HG03064 (cell line): Measurements from ENCODE around the gene TRIP6.
"Not testable (repeated sequence)": the region's sequence is repeated elsewhere in the genome, so short reads cannot be mapped to it uniquely, and the experiment has no call there.

Experiments
- ATAC-seq: cut with Tn5 transposase; IDR thresholded peaks from one replicate; pipeline ENCODE4 v1.9.1; 2021; ENCODE audit warnings: low read depth; ENCODE audit not compliant: unreplicated experiment

The TRIP6 gene

DNA sequence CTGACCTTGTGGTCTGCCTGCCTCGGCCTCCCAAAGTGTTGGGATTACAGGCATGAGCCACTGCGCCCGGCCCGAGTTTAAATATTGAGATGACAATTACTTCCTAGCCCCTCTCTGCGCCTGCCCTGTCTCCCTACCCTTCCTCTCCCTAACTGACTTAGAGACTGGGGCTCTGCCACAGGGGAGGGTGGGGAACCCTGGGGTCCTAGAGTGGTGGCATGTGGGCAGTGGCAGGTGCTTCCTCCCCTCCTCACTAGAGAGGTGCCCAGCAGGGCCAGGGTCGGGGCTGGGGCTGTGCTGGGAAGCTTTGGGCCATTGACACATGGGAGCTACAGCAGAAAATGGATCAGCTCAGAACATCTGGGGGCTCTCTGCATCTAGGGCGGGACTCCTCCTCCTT, 35.5 kb downstream of the TRIP6 start:
- ATAC-seq, result no peak

DNA sequence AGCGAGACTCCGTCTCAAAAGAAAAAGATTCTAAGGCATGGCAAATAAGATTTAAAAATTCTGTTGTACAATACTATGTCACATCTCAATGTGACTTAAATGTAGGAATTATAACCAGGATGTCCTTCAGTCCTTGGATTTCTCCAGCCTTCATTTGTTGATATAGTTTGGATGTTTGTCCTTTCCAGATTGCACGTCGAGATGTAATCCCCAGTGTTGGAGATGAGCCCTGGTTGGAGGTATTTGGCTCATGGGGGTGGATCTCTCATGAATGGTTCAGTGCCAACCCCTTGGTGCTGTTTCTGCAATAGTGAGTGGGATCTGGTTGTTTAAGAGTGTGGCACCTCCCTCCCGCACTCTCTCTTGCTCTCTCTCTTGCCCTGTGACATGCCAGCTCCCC, 41.3 kb downstream of the TRIP6 start:
- no peak for ATAC-seq

DNA sequence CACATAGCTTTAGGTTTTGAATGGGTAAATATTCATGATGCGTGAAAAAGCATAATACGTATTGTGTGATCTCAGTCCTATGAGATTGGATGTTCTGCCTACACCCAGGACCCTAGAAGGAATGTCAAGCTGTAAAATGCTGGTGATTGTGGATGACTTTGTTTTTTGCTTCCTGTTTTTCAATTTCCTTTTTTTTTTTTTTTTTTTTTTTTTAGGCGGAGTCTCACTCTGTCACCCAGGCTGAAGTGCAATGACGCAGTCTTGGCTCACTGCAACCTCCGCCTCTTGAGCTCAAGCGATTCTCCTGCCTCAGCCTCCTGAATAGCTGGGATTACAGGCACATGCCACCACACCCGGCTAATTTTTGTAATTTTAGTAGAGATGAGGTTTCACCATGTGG, 43.3 kb downstream of the TRIP6 start:
- not testable (repeated sequence) for ATAC-seq

DNA sequence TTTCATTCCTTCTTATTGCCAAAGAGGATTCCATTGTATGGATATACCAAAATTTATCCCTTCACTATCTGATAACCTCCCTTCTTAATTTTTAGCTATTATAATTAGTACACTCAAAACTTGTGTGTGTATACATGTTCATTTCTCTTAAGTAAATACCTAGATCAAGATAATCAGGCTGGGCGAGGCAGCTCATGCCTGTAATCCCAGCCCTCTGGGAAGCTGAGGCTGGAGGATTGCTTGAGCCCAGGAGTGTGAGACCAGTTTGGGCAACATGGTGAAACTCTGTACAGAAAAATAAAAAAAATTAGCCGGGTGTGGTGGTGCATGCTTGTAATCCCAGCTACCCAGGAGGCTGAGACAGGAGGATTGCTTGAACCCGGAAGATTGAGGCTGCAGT, 44.3 kb downstream of the TRIP6 start:
- ATAC-seq, result no peak

DNA sequence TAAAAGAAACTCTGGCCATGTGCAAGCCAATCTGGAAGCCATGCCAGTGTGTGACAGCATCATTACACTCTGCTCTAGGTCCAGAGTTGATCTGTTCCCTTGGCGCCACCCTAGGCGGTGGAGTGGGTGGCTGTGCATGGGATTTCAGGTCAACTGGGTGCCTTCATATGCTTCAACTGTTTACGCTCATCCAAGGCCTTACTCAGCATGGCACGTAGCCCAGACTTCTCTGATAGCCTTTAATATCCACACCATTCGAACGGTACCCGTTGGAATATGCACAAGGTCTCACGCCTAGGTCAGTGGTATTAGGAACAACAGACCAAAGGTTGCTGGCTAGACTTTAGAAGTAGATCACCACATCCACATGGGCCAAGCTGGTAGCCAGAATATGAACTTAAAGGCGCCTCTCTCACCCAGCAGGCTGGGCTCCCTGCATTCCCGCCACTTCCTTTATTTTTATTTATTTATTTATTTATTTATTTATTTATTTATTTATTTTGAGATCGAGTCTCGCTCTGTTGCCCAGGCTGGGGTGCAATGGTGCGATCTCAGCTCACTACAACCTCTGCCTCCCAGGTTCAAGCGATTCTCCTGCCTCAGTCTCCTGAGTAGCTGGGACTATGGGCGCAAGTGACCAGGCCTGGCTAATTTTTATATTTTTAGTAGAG, 47.2 kb downstream of the TRIP6 start:
- no peak for ATAC-seq

DNA sequence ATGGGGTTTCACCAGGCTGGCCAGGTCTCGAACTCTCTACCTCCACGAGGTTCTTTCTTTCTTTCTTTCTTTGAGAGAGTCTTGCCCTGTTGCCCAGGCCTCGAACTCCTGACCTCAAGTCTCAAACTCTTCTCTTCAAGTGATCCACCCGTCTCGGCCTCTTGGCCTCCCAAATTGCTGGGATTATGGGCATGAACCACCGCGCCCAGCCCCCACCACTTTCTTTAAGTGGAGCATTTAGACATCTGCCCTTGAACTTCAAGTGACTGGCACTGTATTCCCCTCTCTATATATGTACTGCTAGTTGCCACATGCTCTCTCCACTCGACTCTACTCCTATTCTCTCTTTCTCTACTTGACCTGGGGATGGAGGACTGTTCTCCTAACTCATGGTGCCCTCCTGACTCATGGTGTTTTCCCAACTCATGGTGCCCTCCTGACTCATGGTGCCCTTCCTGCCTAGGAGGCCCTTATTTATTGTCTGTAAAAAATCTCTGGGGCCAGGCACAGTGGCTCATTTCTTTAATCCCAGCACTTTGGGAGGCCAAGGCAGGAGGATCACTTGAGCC, 47.8 kb downstream of the TRIP6 start:
- no peak for ATAC-seq

DNA sequence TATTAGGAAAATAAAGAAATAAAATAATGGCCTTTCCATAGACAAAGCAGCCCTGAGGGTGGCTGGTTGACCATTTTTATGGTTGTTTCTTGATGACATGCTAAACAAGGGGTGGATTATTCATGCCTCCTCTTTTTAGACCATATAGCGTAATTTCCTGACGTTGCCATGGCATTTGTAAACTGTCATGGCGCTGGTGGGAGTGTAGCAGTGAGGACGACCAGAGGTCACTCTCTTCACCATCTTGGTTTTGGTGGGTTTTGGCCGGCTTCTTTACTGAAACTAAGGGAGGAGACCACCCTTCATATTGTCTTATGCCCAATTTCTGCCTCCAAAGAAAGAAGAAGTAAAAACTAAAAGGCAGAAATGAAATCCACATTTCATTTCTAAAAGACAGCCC, 52.1 kb downstream of the TRIP6 start:
- not testable (repeated sequence) for ATAC-seq

DNA sequence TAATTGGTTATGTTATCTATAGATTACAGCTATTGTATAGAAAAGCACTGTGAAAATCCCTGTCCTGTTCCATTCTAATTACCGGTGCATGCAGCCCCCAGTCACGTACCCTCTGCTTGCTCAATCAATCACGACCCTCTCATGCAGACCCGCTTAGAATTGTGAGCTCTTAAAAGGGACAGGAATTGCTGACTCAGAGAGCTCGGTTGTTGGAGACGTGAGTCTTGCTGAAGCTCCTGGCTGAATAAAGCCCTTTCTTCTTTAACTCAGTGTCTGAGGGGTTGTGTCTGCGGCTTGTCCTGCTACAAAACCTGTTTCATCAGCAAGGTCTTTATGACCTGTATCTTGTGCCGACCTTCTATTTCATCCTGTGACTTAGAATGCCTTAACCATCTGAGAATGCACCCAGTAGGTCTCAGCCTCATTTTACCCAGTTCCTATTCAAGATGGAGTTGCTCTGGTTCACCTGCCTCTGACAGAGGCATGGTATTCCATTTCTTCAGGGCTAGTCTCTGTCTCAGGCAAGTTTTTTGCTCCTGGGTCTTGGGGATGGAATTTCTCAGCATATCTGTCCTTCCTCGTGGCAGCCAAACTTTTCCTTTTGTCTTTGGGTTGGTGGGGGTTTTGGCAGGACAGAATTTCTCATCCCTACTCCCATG, 52.7 kb downstream of the TRIP6 start:
- ATAC-seq, result not testable (repeated sequence)

DNA sequence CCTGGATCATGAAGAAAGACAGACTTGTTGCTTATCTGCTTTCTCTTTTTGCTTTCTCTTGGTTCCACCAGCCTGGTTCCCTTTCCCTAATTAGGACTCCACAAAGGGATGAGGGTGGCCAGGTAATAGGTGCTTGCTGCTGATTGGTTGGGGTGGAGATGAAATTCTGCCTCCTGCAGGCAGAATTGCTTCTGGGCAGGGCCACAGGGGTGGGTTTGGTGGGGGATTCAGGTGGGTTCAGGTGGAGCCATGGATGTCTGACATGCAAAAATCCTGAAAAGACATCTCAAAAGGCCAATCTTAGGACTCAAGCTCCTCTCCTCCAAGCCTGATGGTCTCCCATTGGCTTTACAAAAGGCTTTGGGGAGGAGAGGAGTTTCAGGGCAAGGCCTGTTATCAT, 53.9 kb downstream of the TRIP6 start:
- ATAC-seq, result no peak
